GM12892 (cell line): ENCODE results near the gene SHB.

ENCODE experiments used
- POLR2A ChIP-seq: IDR thresholded peaks from 2 replicates; pipeline ENCODE4 v1.6.1; 2011; ENCODE audit warnings: low read depth, low read length, control low read depth
- POLR2AphosphoS5 ChIP-seq: IDR thresholded peaks from 2 replicates; pipeline ENCODE4 v1.6.1; 2011; ENCODE audit warnings: low read depth, low read length, control low read depth
- TAF1 ChIP-seq: IDR thresholded peaks from 2 replicates; pipeline ENCODE4 v1.6.1; 2011; ENCODE audit warnings: low read depth, mild to moderate bottlenecking, control low read depth, low read length, borderline replicate concordance

DNA sequence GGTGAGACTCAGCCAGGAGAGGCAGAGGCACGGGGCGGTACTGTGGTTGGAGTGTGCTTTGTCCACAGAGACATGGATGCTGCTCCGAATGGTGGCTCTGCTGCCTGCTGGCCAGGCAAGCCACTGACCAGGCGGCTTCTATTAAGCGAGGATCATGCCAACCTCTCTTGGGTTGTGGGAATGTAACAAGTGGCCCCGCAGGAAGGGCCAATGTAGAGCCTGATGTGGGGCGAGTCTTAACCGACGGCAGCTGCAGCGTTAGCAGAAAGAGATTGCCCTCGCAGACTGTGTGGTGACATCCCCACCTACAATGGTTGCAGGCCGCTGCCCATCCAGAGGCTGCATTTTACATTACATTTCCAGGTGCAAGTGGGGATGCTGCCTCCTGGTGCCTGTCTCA lies 118.5 kb downstream of the SHB start:
- TF ChIP-seq TAF1 (no peak), POLR2A (no peak), POLR2AphosphoS5 (no peak)
